ENCODE data around the gene NEDD4L.

DNA sequence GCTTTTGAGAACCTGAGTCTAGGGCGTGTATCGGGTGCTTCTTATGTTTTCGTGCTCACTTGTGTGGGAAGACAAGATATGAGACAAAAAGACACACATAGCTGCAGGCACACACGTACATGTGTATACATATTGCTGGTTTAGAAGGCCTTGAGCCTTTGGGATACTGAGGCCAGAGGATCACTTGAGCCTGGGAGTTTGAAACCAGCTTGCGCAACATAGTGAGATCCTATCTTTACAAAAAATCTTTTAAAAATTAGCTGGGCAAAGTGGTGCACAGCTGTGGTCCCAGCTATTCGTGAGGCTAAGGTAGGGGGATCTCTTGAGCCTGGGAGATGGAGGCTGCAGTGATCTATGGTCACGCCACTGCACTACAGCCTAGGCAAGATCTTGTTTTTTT is 18.8 kb upstream of the NEDD4L start:
- TF ChIP-seq FOXM1 (IDR thresholded peaks at IDR 0.05; ENCODE audit: borderline replicate concordance) (no peak), PKNOX1 (IDR thresholded peaks at IDR 0.05) (no peak), ARNT (IDR thresholded peaks at IDR 0.05) (no peak), NFRKB (IDR thresholded peaks at IDR 0.05) (no peak), CTBP1 (IDR thresholded peaks at IDR 0.05; ENCODE audit: borderline replicate concordance) (no peak), BHLHE40 (IDR thresholded peaks at IDR 0.05; ENCODE audit: borderline replicate concordance) (no peak), ZNF384 (IDR thresholded peaks at IDR 0.05) (no peak), SP1 (IDR thresholded peaks at IDR 0.05) (no peak), HDGF (IDR thresholded peaks at IDR 0.05; ENCODE audit: borderline replicate concordance) (no peak), FOXA1 (IDR thresholded peaks at IDR 0.05) (no peak), TARDBP (IDR thresholded peaks at IDR 0.05) (no peak)
